Peyer's patch (tissue), 4 donors: ENCODE data around the gene LDLRAD3.

Source experiments
- CTCF ChIP-seq, 6 experiments: fragments of 450-650 bp in 4 of 6; fragments of 200-600 bp in 2 of 6; sonication (generic) in 1 of 6; IDR thresholded peaks; one replicate each; pipeline ENCODE4 v1.5.1; 2017 to 2019; ENCODE audit warnings: antibody characterized with exemption in 6 of 6, mild to moderate bottlenecking in 3 of 6, moderate library complexity in 1 of 6
- POLR2A ChIP-seq, 2 donors: fragments of 450-650 bp; IDR thresholded peaks; one replicate each; pipeline ENCODE4 v1.5.1; 2017; ENCODE audit warnings: antibody characterized with exemption in 2 of 2, mild to moderate bottlenecking in 2 of 2, moderate library complexity in 2 of 2

- TF ChIP-seq POLR2A (IDR thresholded peaks at IDR 0.05) (no peak), CTCF (IDR thresholded peaks at IDR 0.05) (no peak)
Observed at GRCh38 chr11:36060926-36061325, 117.1 kb downstream of the LDLRAD3 start.
